ENCODE data around the gene SERGEF.

SERGEF gene

DNA sequence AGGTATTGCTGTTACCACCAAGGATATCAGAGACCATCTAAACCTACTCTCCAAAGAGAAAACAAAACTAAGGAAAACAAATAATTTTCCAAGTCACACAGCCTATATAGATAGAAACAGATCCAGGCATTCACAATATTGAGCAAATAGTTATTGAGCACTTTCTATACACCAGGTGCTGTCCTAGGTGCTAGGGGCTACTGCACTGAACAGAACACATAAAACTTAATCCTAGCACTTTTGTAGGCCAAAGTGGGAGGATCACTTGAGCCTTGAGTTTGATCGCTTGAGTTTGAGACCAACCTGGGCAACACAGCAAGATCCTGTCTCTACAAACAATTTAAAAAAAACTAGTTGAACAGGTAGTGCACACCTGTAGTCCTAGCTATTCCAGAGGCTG is 44.6 kb downstream of the SERGEF start:
- no peak overlapping the region for H3K27ac ChIP-seq
- TF ChIP-seq, protein P1, sequence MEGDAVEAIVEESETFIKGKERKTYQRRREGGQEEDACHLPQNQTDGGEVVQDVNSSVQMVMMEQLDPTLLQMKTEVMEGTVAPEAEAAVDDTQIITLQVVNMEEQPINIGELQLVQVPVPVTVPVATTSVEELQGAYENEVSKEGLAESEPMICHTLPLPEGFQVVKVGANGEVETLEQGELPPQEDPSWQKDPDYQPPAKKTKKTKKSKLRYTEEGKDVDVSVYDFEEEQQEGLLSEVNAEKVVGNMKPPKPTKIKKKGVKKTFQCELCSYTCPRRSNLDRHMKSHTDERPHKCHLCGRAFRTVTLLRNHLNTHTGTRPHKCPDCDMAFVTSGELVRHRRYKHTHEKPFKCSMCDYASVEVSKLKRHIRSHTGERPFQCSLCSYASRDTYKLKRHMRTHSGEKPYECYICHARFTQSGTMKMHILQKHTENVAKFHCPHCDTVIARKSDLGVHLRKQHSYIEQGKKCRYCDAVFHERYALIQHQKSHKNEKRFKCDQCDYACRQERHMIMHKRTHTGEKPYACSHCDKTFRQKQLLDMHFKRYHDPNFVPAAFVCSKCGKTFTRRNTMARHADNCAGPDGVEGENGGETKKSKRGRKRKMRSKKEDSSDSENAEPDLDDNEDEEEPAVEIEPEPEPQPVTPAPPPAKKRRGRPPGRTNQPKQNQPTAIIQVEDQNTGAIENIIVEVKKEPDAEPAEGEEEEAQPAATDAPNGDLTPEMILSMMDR (conservative IDR thresholded peaks at IDR 0.05), result no peak

DNA sequence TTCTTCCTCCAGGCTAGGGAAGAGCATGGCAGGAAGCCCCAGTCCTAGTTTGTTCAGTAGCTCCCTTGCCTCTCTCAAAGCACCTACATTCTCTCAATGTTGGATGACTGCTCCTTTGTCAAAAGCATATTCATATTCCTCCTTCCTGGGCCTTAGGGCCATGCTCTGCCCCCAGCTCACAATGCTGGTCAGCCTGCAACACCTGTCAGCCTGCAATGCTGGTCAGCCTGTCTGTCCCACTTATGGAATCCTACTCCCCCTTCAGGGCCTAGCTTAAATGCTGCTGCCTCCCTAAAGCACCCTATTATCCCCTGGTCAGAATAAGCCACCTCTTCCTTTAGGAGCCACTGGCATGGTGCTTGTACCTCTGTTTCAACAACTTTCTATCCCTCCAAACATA is 45.2 kb downstream of the SERGEF start:
- H3K27ac ChIP-seq, result no peak overlapping the region

DNA sequence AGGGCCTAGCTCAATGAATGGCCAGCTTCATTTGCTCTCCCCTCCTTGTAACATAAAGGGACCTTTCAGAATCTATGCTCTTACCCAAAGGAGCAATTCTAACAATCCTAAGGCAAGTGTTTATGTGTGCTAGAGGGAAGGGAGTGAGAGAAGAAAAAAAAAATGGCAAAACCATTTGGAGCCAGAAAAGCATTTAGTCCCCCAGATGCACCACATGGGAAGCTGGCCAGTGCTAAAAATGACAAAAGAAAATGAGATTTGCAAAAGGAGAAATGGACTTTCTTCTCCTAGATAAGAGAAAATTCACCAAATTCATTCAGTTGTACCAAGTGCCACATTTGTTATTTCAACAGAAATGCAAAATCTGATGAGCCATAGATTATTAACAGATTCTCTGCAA is 52.8 kb downstream of the SERGEF start:
- TF ChIP-seq, protein P1 (conservative IDR thresholded peaks at IDR 0.05), result no peak
- H3K27ac ChIP-seq, result no peak overlapping the region

More for the DNA sequence above, 45.2 kb downstream of the SERGEF start:
- TF ChIP-seq, protein P1 (conservative IDR thresholded peaks at IDR 0.05), result no peak

- TF ChIP-seq, protein P1 (conservative IDR thresholded peaks at IDR 0.05), result no peak
- H3K27ac ChIP-seq, result no peak overlapping the region
Measured at GRCh38 chr11:17958446-17958845, 54.4 kb downstream of the SERGEF start.

DNA sequence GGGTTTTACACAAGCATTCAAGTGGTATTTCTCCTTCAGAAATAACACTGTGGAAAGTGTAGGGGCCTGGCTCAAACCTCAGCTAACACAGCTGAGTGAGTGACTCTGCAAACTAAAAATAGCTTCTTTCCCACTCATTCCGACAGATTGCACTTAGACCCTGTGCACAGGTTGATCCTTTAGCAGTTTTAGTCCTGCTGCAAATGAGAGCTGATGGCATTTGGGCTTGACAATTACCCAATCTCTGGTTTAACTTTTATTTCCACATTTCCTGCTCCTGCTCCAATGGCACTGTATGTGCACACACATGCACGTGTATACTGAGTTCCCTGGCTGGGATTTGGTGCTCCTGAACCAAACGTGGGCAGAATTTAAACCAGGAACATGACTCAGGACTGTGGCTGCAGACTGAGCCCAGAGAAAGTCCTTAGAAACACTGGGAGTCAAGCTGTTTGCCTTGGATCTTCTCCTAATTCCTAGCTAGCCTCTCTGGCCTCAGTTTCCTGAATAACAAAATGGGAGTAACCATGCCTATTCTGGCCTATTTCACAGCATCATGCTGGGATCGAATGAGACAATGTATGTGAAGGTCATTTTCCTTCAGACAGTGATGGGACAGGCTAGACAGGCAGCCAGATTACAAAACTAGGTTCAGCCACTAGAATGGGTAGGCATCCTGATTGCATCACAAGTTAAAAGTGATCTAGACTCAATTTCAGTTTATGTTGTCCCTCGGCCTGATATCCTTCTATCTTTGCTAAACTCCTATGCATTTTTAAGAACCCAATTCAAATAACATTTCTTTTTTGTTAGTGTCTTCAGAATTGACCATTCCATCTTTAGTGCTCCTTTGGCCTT is 58.2 kb downstream of the SERGEF start:
- TF ChIP-seq, protein P1 (conservative IDR thresholded peaks at IDR 0.05), result no peak
- H3K27ac ChIP-seq, result no peak overlapping the region

- no peak overlapping the region for H3K27ac ChIP-seq
- TF ChIP-seq, protein P1 (conservative IDR thresholded peaks at IDR 0.05), result no peak
Measured at GRCh38 chr11:17952487-17952886, 60.4 kb downstream of the SERGEF start.

DNA sequence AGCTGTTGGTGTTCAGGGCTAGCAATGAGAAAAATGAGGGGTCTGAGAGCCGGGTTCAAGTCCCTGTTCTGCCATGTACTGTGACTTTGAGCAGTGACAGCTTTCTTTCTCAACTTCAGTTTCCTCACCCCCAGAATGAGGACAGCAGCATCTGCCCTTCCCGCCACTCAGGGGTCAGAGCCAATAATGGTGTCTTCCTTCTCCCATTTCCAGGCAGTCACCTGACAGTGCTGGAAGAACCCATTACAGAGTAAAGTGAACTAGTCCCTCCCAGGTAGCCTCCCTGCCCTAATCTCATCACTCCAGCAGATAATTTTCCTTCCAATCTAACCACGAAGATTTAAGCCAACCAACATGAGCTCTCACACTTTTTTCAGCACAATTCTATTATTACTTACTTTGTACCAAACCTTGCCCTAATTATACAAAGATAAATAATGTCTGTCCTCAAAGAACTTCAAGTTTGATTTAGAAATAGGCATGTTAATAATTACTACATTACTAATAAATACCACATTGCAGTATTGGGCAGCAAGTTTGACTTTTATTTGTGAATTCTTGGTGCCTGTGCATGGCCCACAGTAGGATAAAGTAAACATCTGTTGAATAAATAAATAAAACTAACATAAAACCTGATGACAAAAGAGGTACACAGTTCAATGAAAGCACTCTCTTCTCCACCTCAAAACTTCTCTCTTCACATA is 61.0 kb downstream of the SERGEF start:
- no peak overlapping the region for H3K27ac ChIP-seq
- TF ChIP-seq, protein P1 (conservative IDR thresholded peaks at IDR 0.05), result no peak

Data from VCaP (cell line).